GM23338 (cell line): ENCODE measurements around the gene IL7R. TPM values are rescaled to one million over a fixed set of nuclear protein-coding genes. Genes with fewer than 3 reads are reported as not detected.

ENCODE experiments used
- ATAC-seq: fragments of 200-7000 bp; cut with Tn5 transposase; 3 replicates; pipeline ENCODE4 v1.9.1; 2020
- DNase-seq: peaks from one replicate; pipeline ENCODE4 v3.0.0-alpha.2; 2015; ENCODE audit warnings: low spot score
- H2AFZ ChIP-seq: fragments of 200-600 bp; sonication (generic); 2 replicates; pipeline ENCODE4 v1.8.0; 2016; ENCODE audit warnings: antibody characterized with exemption, mild to moderate bottlenecking, moderate library complexity
- H3F3A ChIP-seq: fragments of 200-600 bp; sonication (generic); replicated peaks from 2 replicates; pipeline ENCODE4 v1.8.0; 2017; ENCODE audit warnings: antibody characterized with exemption, mixed run types, low read depth
- H3K27ac ChIP-seq: fragments of 200-600 bp; sonication (generic); 2 replicates; pipeline ENCODE4 v1.6.1; 2016; ENCODE audit warnings: low read depth
- H3K27me3 ChIP-seq: fragments of 200-600 bp; sonication (generic); 2 replicates; pipeline ENCODE4 v1.8.0; 2016; ENCODE audit warnings: mild to moderate bottlenecking, mixed run types, moderate library complexity; ENCODE audit not compliant: insufficient read depth
- H3K36me3 ChIP-seq: fragments of 200-600 bp; sonication (generic); 2 replicates; pipeline ENCODE4 v1.8.0; 2016; ENCODE audit warnings: mild to moderate bottlenecking; ENCODE audit not compliant: insufficient read depth
- H3K4me1 ChIP-seq: fragments of 200-600 bp; sonication (generic); 2 replicates; pipeline ENCODE4 v1.8.0; 2016; ENCODE audit warnings: mild to moderate bottlenecking, moderate library complexity; ENCODE audit not compliant: insufficient read depth
- H3K4me2 ChIP-seq: fragments of 200-600 bp; sonication (generic); 2 replicates; pipeline ENCODE4 v1.7.1; 2017; ENCODE audit warnings: mixed run types
- H3K4me3 ChIP-seq: fragments of 200-600 bp; sonication (generic); 2 replicates; pipeline ENCODE4 v1.6.1; 2016; ENCODE audit warnings: mixed run types
- H3K79me2 ChIP-seq: fragments of 200-600 bp; sonication (generic); replicated peaks from 2 replicates; pipeline ENCODE4 v1.8.0; 2017; ENCODE audit warnings: mild to moderate bottlenecking; ENCODE audit not compliant: insufficient read depth
- H3K9me2 ChIP-seq: fragments of 200-600 bp; sonication (generic); 2 replicates; pipeline ENCODE4 v1.8.0; 2017; ENCODE audit not compliant: insufficient read depth
- H4K20me1 ChIP-seq: fragments of 200-600 bp; sonication (generic); replicated peaks from 2 replicates; pipeline ENCODE4 v1.8.0; 2017; ENCODE audit warnings: mild to moderate bottlenecking; ENCODE audit not compliant: insufficient read depth
- H3K27ac Mint-ChIP-seq: 2 replicates; pipeline ENCODE4 v1.8.0; 2020; ENCODE audit warnings: inconsistent platforms, mild to moderate bottlenecking, moderate library complexity, mixed read lengths
- H3K27me3 Mint-ChIP-seq: 3 replicates; pipeline ENCODE4 v1.8.0; 2022; ENCODE audit warnings: low read depth, mild to moderate bottlenecking, moderate library complexity, mixed read lengths, inconsistent platforms; ENCODE audit not compliant: insufficient read depth, poor library complexity
- H3K36me3 Mint-ChIP-seq: 3 replicates; pipeline ENCODE4 v1.8.0; 2021; ENCODE audit warnings: low read depth, mild to moderate bottlenecking, inconsistent platforms, moderate library complexity, mixed read lengths
- H3K4me1 Mint-ChIP-seq: 3 replicates; pipeline ENCODE4 v1.8.0; 2020; ENCODE audit warnings: mild to moderate bottlenecking, inconsistent platforms, mixed read lengths
- H3K4me3 Mint-ChIP-seq: 3 replicates; pipeline ENCODE4 v1.8.0; 2021; ENCODE audit warnings: moderate library complexity, mild to moderate bottlenecking, inconsistent platforms, mixed read lengths
- H3K9me3 Mint-ChIP-seq: 3 replicates; pipeline ENCODE4 v1.8.0; 2020; ENCODE audit warnings: moderate library complexity, mild to moderate bottlenecking, inconsistent platforms, mixed read lengths
- CREB1 ChIP-seq: fragments of 250-450 bp; sonication (Bioruptor Pico); IDR thresholded peaks from 2 replicates; pipeline ENCODE4 v1.5.0; 2020; ENCODE audit warnings: low read depth, mild to moderate bottlenecking, moderate library complexity
- EZH2 ChIP-seq: fragments of 200-600 bp; sonication (generic); IDR thresholded peaks from one replicate; pipeline ENCODE4 v1.8.0; 2017; ENCODE audit warnings: antibody characterized with exemption, mild to moderate bottlenecking, low read depth; ENCODE audit not compliant: unreplicated experiment
- EZH2phosphoT487 ChIP-seq: fragments of 200-600 bp; sonication (generic); IDR thresholded peaks from one replicate; pipeline ENCODE4 v1.8.1; 2018; ENCODE audit warnings: antibody characterized with exemption; ENCODE audit not compliant: unreplicated experiment
- JUNB ChIP-seq: IDR thresholded peaks from one replicate; pipeline ENCODE4 v1.6.1; 2016; ENCODE audit warnings: antibody characterized with exemption; ENCODE audit not compliant: unreplicated experiment
- NANOG ChIP-seq: IDR thresholded peaks from 2 replicates; pipeline ENCODE4 v1.6.1; 2016; ENCODE audit warnings: antibody characterized with exemption, borderline replicate concordance
- POLR2AphosphoS5 ChIP-seq: IDR thresholded peaks from 2 replicates; pipeline ENCODE4 v1.6.1; 2016; ENCODE audit warnings: antibody characterized with exemption, low read depth
- STAT1 ChIP-seq: IDR thresholded peaks from one replicate; pipeline ENCODE4 v1.6.1; 2016; ENCODE audit warnings: antibody characterized with exemption; ENCODE audit not compliant: unreplicated experiment
- ZNF114 ChIP-seq: fragments of 250-450 bp; sonication (Bioruptor Pico); IDR thresholded peaks from 2 replicates; pipeline ENCODE4 v1.5.0; 2020; ENCODE audit warnings: mild to moderate bottlenecking, moderate library complexity
- ZNF331 ChIP-seq: fragments of 250-450 bp; sonication (Bioruptor Pico); IDR thresholded peaks from 2 replicates; pipeline ENCODE4 v1.5.0; 2020; ENCODE audit warnings: low read depth, mild to moderate bottlenecking, moderate library complexity
- polyA plus RNA-seq: library from polyadenylated mRNA; unstranded; fragments of >200 nt; fragmentation: Nextera tagmentation; extraction: Ambion mirVana; gene quantifications from 2 replicates; pipeline ENCODE4 v1.2.1, GENCODE V29; 2016
- total RNA-seq: library from RNA; depleted of rRNA; stranded (reverse); fragments of >200 nt; shearing (Covaris generic); gene quantifications from 2 replicates; pipeline ENCODE4 v1.2.3, GENCODE V29; 2014
- TF ChIP-seq, protein P1 (sequence below), 2 experiments: fragments of 200-600 bp in 1 of 2; sonication (generic) in 1 of 2; conservative IDR thresholded peaks; 2 replicates each; pipeline versions ENCODE4 v1.5.1 to v1.6.1; 2016 to 2017; ENCODE audit warnings: antibody characterized with exemption in 2 of 2, low read depth in 2 of 2, mild to moderate bottlenecking in 2 of 2, moderate library complexity in 1 of 2
- TF ChIP-seq, protein P2 (sequence below): IDR thresholded peaks from 2 replicates; pipeline ENCODE4 v1.6.1; 2016; ENCODE audit warnings: antibody characterized with exemption
- TF ChIP-seq, protein P3 (sequence below): fragments of 250-450 bp; sonication (Bioruptor Pico); IDR thresholded peaks from 2 replicates; pipeline ENCODE4 v1.5.0; 2020; ENCODE audit warnings: mild to moderate bottlenecking, moderate library complexity
- TF ChIP-seq, protein P4 (sequence below): IDR thresholded peaks from one replicate; pipeline ENCODE4 v1.6.1; 2018; ENCODE audit warnings: antibody characterized with exemption; ENCODE audit not compliant: unreplicated experiment

The IL7R gene
- total and polyA plus RNA-seq, 2 experiments from 2014 or later, result not detected

GRCh38 chr5:35884773-35885172 is 28.1 kb downstream of the IL7R start (continued):
- TF ChIP-seq STAT1 (no peak), ZNF114 (no peak)

DNA sequence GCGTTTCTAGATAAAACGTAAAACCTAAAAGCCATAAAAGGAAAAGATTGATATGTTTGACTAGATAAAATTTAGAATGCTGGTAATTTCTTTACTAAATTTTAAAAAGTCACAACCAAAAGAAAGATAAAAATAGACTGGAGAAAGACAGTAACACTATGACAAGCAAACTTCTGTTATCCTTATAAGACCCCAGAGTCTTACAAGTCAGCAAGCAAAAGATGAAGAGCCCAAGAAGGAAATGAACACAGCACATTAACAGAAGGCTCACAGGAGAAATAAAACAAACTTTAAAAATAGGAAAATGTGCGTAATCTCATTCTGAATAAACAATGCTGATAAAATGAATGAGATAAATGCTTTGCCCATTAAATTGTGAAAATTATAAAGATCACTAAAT is 29.7 kb downstream of the IL7R start:
- H3K27me3 Mint-ChIP-seq, result peaks cover 2% of the 10 kb centered on the region
- no peaks in the 10 kb centered on the region for H3K36me3 Mint-ChIP-seq
- no peaks in the 10 kb centered on the region for H4K20me1 ChIP-seq
- no peak overlapping the region for H3K4me2 ChIP-seq
- H3K27me3 ChIP-seq, result no peaks in the 10 kb centered on the region
- H3F3A ChIP-seq, result no peaks in the 10 kb centered on the region
- H3K27ac ChIP-seq, result no peak overlapping the region
- H3K4me3 ChIP-seq, result no peak overlapping the region
- H3K9me2 ChIP-seq, result peaks cover 13% of the 10 kb centered on the region; the same call in 1 of the 2 replicates
- TF ChIP-seq ZNF114 (no peak), CREB1 (CRISPR knock-in tag) (no peak), NANOG (no peak), STAT1 (no peak), JUNB (no peak), ZNF331 (CRISPR knock-in tag) (no peak), POLR2AphosphoS5 (no peak), EZH2 (no peak), EZH2phosphoT487 (no peak)
- TF ChIP-seq, protein P1, sequence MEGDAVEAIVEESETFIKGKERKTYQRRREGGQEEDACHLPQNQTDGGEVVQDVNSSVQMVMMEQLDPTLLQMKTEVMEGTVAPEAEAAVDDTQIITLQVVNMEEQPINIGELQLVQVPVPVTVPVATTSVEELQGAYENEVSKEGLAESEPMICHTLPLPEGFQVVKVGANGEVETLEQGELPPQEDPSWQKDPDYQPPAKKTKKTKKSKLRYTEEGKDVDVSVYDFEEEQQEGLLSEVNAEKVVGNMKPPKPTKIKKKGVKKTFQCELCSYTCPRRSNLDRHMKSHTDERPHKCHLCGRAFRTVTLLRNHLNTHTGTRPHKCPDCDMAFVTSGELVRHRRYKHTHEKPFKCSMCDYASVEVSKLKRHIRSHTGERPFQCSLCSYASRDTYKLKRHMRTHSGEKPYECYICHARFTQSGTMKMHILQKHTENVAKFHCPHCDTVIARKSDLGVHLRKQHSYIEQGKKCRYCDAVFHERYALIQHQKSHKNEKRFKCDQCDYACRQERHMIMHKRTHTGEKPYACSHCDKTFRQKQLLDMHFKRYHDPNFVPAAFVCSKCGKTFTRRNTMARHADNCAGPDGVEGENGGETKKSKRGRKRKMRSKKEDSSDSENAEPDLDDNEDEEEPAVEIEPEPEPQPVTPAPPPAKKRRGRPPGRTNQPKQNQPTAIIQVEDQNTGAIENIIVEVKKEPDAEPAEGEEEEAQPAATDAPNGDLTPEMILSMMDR (conservative IDR thresholded peaks at IDR 0.05; ENCODE audit: low read depth in 2 of 2), result no peak
- TF ChIP-seq, protein P2, sequence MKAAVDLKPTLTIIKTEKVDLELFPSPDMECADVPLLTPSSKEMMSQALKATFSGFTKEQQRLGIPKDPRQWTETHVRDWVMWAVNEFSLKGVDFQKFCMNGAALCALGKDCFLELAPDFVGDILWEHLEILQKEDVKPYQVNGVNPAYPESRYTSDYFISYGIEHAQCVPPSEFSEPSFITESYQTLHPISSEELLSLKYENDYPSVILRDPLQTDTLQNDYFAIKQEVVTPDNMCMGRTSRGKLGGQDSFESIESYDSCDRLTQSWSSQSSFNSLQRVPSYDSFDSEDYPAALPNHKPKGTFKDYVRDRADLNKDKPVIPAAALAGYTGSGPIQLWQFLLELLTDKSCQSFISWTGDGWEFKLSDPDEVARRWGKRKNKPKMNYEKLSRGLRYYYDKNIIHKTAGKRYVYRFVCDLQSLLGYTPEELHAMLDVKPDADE, result no peak
- TF ChIP-seq, protein P3, sequence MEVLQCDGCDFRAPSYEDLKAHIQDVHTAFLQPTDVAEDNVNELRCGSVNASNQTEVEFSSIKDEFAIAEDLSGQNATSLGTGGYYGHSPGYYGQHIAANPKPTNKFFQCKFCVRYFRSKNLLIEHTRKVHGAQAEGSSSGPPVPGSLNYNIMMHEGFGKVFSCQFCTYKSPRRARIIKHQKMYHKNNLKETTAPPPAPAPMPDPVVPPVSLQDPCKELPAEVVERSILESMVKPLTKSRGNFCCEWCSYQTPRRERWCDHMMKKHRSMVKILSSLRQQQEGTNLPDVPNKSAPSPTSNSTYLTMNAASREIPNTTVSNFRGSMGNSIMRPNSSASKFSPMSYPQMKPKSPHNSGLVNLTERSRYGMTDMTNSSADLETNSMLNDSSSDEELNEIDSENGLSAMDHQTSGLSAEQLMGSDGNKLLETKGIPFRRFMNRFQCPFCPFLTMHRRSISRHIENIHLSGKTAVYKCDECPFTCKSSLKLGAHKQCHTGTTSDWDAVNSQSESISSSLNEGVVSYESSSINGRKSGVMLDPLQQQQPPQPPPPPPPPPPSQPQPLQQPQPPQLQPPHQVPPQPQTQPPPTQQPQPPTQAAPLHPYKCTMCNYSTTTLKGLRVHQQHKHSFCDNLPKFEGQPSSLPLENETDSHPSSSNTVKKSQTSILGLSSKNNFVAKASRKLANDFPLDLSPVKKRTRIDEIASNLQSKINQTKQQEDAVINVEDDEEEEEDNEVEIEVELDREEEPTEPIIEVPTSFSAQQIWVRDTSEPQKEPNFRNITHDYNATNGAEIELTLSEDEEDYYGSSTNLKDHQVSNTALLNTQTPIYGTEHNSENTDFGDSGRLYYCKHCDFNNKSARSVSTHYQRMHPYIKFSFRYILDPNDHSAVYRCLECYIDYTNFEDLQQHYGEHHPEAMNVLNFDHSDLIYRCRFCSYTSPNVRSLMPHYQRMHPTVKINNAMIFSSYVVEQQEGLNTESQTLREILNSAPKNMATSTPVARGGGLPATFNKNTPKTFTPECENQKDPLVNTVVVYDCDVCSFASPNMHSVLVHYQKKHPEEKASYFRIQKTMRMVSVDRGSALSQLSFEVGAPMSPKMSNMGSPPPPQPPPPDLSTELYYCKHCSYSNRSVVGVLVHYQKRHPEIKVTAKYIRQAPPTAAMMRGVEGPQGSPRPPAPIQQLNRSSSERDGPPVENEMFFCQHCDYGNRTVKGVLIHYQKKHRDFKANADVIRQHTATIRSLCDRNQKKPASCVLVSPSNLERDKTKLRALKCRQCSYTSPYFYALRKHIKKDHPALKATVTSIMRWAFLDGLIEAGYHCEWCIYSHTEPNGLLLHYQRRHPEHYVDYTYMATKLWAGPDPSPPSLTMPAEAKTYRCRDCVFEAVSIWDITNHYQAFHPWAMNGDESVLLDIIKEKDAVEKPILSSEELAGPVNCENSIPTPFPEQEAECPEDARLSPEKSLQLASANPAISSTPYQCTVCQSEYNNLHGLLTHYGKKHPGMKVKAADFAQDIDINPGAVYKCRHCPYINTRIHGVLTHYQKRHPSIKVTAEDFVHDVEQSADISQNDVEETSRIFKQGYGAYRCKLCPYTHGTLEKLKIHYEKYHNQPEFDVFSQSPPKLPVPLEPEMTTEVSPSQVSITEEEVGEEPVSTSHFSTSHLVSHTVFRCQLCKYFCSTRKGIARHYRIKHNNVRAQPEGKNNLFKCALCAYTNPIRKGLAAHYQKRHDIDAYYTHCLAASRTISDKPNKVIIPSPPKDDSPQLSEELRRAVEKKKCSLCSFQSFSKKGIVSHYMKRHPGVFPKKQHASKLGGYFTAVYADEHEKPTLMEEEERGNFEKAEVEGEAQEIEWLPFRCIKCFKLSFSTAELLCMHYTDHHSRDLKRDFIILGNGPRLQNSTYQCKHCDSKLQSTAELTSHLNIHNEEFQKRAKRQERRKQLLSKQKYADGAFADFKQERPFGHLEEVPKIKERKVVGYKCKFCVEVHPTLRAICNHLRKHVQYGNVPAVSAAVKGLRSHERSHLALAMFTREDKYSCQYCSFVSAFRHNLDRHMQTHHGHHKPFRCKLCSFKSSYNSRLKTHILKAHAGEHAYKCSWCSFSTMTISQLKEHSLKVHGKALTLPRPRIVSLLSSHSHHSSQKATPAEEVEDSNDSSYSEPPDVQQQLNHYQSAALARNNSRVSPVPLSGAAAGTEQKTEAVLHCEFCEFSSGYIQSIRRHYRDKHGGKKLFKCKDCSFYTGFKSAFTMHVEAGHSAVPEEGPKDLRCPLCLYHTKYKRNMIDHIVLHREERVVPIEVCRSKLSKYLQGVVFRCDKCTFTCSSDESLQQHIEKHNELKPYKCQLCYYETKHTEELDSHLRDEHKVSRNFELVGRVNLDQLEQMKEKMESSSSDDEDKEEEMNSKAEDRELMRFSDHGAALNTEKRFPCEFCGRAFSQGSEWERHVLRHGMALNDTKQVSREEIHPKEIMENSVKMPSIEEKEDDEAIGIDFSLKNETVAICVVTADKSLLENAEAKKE, result no peak
- TF ChIP-seq, protein P4, sequence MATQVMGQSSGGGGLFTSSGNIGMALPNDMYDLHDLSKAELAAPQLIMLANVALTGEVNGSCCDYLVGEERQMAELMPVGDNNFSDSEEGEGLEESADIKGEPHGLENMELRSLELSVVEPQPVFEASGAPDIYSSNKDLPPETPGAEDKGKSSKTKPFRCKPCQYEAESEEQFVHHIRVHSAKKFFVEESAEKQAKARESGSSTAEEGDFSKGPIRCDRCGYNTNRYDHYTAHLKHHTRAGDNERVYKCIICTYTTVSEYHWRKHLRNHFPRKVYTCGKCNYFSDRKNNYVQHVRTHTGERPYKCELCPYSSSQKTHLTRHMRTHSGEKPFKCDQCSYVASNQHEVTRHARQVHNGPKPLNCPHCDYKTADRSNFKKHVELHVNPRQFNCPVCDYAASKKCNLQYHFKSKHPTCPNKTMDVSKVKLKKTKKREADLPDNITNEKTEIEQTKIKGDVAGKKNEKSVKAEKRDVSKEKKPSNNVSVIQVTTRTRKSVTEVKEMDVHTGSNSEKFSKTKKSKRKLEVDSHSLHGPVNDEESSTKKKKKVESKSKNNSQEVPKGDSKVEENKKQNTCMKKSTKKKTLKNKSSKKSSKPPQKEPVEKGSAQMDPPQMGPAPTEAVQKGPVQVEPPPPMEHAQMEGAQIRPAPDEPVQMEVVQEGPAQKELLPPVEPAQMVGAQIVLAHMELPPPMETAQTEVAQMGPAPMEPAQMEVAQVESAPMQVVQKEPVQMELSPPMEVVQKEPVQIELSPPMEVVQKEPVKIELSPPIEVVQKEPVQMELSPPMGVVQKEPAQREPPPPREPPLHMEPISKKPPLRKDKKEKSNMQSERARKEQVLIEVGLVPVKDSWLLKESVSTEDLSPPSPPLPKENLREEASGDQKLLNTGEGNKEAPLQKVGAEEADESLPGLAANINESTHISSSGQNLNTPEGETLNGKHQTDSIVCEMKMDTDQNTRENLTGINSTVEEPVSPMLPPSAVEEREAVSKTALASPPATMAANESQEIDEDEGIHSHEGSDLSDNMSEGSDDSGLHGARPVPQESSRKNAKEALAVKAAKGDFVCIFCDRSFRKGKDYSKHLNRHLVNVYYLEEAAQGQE, result no peak
- no peak overlapping the region for H2AFZ ChIP-seq
- H3K4me1 ChIP-seq, result no peaks in the 10 kb centered on the region
- no peaks in the 10 kb centered on the region for H3K36me3 ChIP-seq
- no peaks in the 10 kb centered on the region for H3K9me3 Mint-ChIP-seq
- no peaks in the 10 kb centered on the region for H3K4me1 Mint-ChIP-seq
- ATAC-seq (no peak), DNase-seq (no peak)
- no peak overlapping the region for H3K27ac Mint-ChIP-seq
- H3K4me3 Mint-ChIP-seq, result no peak overlapping the region
- H3K79me2 ChIP-seq, result no peaks in the 10 kb centered on the region
